Left forelimb (tissue), 1 donor: Measurements from ENCODE around the gene CD300A.

Source experiments
- DNase-seq: peaks from one replicate; pipeline ENCODE4 v3.0.0-alpha.2; 2018; ENCODE audit warnings: low spot score

CD300A gene

GRCh38 chr17:74466111-74466827 lies at the start of gene CD300A:
Gene CD300A (plus strand): TSS chr17:74466634. CDS start chr17:74466704, 70 bp downstream.
- no peak for DNase-seq

- DNase-seq, result no peak
Measured at GRCh38 chr17:74417178-74418045, 49.0 kb upstream of the CD300A start.

GRCh38 chr17:74419928-74420411 lies 46.5 kb upstream of the CD300A start:
- DNase-seq, result no peak

GRCh38 chr17:74424117-74424516 lies 42.3 kb upstream of the CD300A start:
- DNase-seq, result no peak

GRCh38 chr17:74424657-74425056 lies 41.8 kb upstream of the CD300A start:
- no peak for DNase-seq

GRCh38 chr17:74426551-74427047 lies 39.8 kb upstream of the CD300A start:
- no peak for DNase-seq

GRCh38 chr17:74427048-74427762 lies 39.2 kb upstream of the CD300A start:
- DNase-seq, result no peak

- no peak for DNase-seq
Measured at GRCh38 chr17:74427763-74428153, 38.7 kb upstream of the CD300A start.

GRCh38 chr17:74429604-74430384 lies 36.6 kb upstream of the CD300A start:
- DNase-seq, result no peak

GRCh38 chr17:74430385-74430705 lies 36.1 kb upstream of the CD300A start:
- DNase-seq, result no peak

- DNase-seq, result no peak
Measured at GRCh38 chr17:74430706-74431567, 35.5 kb upstream of the CD300A start.

- DNase-seq, result peak; percentile 82
Measured at GRCh38 chr17:74431568-74432423, 34.6 kb upstream of the CD300A start, which contains the start of gene GPRC5C. Gene GPRC5C (plus strand): TSS chr17:74432088. CDS start chr17:74439777, 7,689 bp downstream.

- DNase-seq, result no peak
Measured at GRCh38 chr17:74432424-74432690, 34.1 kb upstream of the CD300A start.

- DNase-seq, result no peak
Measured at GRCh38 chr17:74432766-74433391, 33.6 kb upstream of the CD300A start.

- DNase-seq, result no peak
Measured at GRCh38 chr17:74433421-74434121, 32.9 kb upstream of the CD300A start.

GRCh38 chr17:74435775-74436359 lies 30.6 kb upstream of the CD300A start:
- peak; percentile 38 for DNase-seq

- DNase-seq, result no peak
Measured at GRCh38 chr17:74437702-74438101, 28.7 kb upstream of the CD300A start.
